ENCODE results near the gene NPAS3. TPM values are rescaled to one million over a fixed set of nuclear protein-coding genes. Genes with fewer than 3 reads are reported as not detected.

The NPAS3 gene
- total RNA-seq, 6 donors from 2014 or later = 0.30 to 0.77 (median 0.59) TPM; not detected in 2

- WGBS, 2 donors = 54 to 76% methylated on average over 1 of the region's 1 CpG
- no peaks in the 10 kb centered on the region for H3K36me3 ChIP-seq
- no peaks in the 10 kb centered on the region for H3K9me3 ChIP-seq
- no peak overlapping the region for H3K27ac ChIP-seq
- no peak overlapping the region for H3K4me3 ChIP-seq
- no peaks in the 10 kb centered on the region for H3K27me3 ChIP-seq
- no peaks in the 10 kb centered on the region for H3K4me1 ChIP-seq
- DNase-seq = no peak
- no peak for TF ChIP-seq POLR2AphosphoS5 (IDR thresholded peaks at IDR 0.05)
- TF ChIP-seq POLR2A (IDR thresholded peaks at IDR 0.05) = no peak
- no peak for TF ChIP-seq CTCF (IDR thresholded peaks at IDR 0.05)
- no peak for TF ChIP-seq EP300 (IDR thresholded peaks at IDR 0.05)
- ATAC-seq (ENCODE audit: low FRiP score in 2 of 2) = no peak
Measured at GRCh38 chr14:33548606-33549005, 609.9 kb downstream of the NPAS3 start.

GRCh38 chr14:33551963-33552362 lies 613.3 kb downstream of the NPAS3 start:
- TF ChIP-seq CTCF (IDR thresholded peaks at IDR 0.05) (no peak), POLR2AphosphoS5 (IDR thresholded peaks at IDR 0.05) (no peak), POLR2A (IDR thresholded peaks at IDR 0.05) (no peak), EP300 (IDR thresholded peaks at IDR 0.05) (no peak)
- no peaks in the 10 kb centered on the region for H3K36me3 ChIP-seq
- WGBS, 2 donors = 62 to 85% methylated on average over 3 of the region's 3 CpGs
- H3K27ac ChIP-seq = no peak overlapping the region
- H3K4me3 ChIP-seq = no peak overlapping the region
- H3K9me3 ChIP-seq = no peaks in the 10 kb centered on the region
- no peak for DNase-seq
- ATAC-seq (ENCODE audit: low FRiP score in 2 of 2) = no peak
- H3K4me1 ChIP-seq = no peaks in the 10 kb centered on the region
- no peaks in the 10 kb centered on the region for H3K27me3 ChIP-seq

GRCh38 chr14:33553706-33554278 lies 615.1 kb downstream of the NPAS3 start:
- 74 to 75% methylated on average over 6 of the region's 6 CpGs for WGBS, 2 donors
- Histone ChIP-seq H3K27me3 (no peaks in the 10 kb centered on the region), H3K4me1 (no peaks in the 10 kb centered on the region), H3K4me3 (no peak overlapping the region), H3K27ac (no peak overlapping the region), H3K36me3 (no peaks in the 10 kb centered on the region), H3K9me3 (no peaks in the 10 kb centered on the region)
- TF ChIP-seq POLR2AphosphoS5 (IDR thresholded peaks at IDR 0.05) (no peak), POLR2A (IDR thresholded peaks at IDR 0.05) (no peak), EP300 (IDR thresholded peaks at IDR 0.05) (no peak), CTCF (IDR thresholded peaks at IDR 0.05) (no peak)
- DNase-seq (no peak), ATAC-seq (ENCODE audit: low FRiP score in 2 of 2) (no peak)

GRCh38 chr14:33554988-33555387 lies 616.3 kb downstream of the NPAS3 start:
- H3K36me3 ChIP-seq = no peaks in the 10 kb centered on the region
- no peak for TF ChIP-seq POLR2AphosphoS5 (IDR thresholded peaks at IDR 0.05)
- no peak for TF ChIP-seq POLR2A (IDR thresholded peaks at IDR 0.05)
- TF ChIP-seq EP300 (IDR thresholded peaks at IDR 0.05) = no peak
- no peak for TF ChIP-seq CTCF (IDR thresholded peaks at IDR 0.05)
- H3K27me3 ChIP-seq = no peaks in the 10 kb centered on the region
- H3K4me3 ChIP-seq = no peak overlapping the region
- ATAC-seq (ENCODE audit: low FRiP score in 2 of 2) = no peak
- H3K27ac ChIP-seq = no peak overlapping the region
- DNase-seq = no peak
- WGBS, 2 donors = 86 to 90% methylated on average over 2 of the region's 2 CpGs
- H3K9me3 ChIP-seq = no peaks in the 10 kb centered on the region
- H3K4me1 ChIP-seq = no peaks in the 10 kb centered on the region

- TF ChIP-seq POLR2AphosphoS5 (IDR thresholded peaks at IDR 0.05) = no peak
- no peak for TF ChIP-seq EP300 (IDR thresholded peaks at IDR 0.05)
- TF ChIP-seq POLR2A (IDR thresholded peaks at IDR 0.05) = no peak
- TF ChIP-seq CTCF (IDR thresholded peaks at IDR 0.05) = no peak
- no peak for ATAC-seq (ENCODE audit: low FRiP score in 2 of 2)
- H3K27ac ChIP-seq = no peak overlapping the region
- no peaks in the 10 kb centered on the region for H3K4me1 ChIP-seq
- no peaks in the 10 kb centered on the region for H3K36me3 ChIP-seq
- WGBS, 2 donors = 78 to 80% methylated on average over 5 of the region's 5 CpGs
- no peak for DNase-seq
- no peaks in the 10 kb centered on the region for H3K27me3 ChIP-seq
- no peak overlapping the region for H3K4me3 ChIP-seq
- H3K9me3 ChIP-seq = no peaks in the 10 kb centered on the region
Measured at GRCh38 chr14:33555710-33556350, 617.2 kb downstream of the NPAS3 start.
